AG09309 (cell line): Measurements from ENCODE around the gene CREB3L2.

Source experiments
- DNase-seq: peaks from one replicate; pipeline ENCODE4 v3.0.0-alpha.2; 2010; ENCODE audit warnings: low read depth
- H3K4me3 ChIP-seq: 2 replicates; pipeline ENCODE4 v1.5.1; 2011; ENCODE audit warnings: mild to moderate bottlenecking, low read depth, low read length, moderate library complexity; ENCODE audit not compliant: control insufficient read depth
- CTCF ChIP-seq: IDR thresholded peaks from 2 replicates; pipeline ENCODE4 v1.5.1; 2011; ENCODE audit warnings: mild to moderate bottlenecking, low read depth, low read length, inconsistent platforms; ENCODE audit not compliant: insufficient read depth, control insufficient read depth; ENCODE audit errors: missing control alignments

CREB3L2 gene

GRCh38 chr7:137870684-137871083, 131.2 kb downstream of the CREB3L2 start:
- no peak for DNase-seq
- TF ChIP-seq CTCF: no peak
- no peak overlapping the region for H3K4me3 ChIP-seq

- H3K4me3 ChIP-seq: no peak overlapping the region
- DNase-seq: no peak
- TF ChIP-seq CTCF: no peak
Measured at GRCh38 chr7:137870078-137870477, 131.8 kb downstream of the CREB3L2 start.

GRCh38 chr7:137869260-137869659, 132.6 kb downstream of the CREB3L2 start:
- H3K4me3 ChIP-seq: no peak overlapping the region
- no peak for TF ChIP-seq CTCF
- DNase-seq: no peak

GRCh38 chr7:137867289-137867688, 134.6 kb downstream of the CREB3L2 start:
- no peak for DNase-seq
- no peak overlapping the region for H3K4me3 ChIP-seq
- no peak for TF ChIP-seq CTCF

- H3K4me3 ChIP-seq: no peak overlapping the region
- DNase-seq: no peak
- TF ChIP-seq CTCF: no peak
Measured at GRCh38 chr7:137865764-137866163, 136.1 kb downstream of the CREB3L2 start.

- no peak overlapping the region for H3K4me3 ChIP-seq
- TF ChIP-seq CTCF: no peak
- DNase-seq: no peak
Measured at GRCh38 chr7:137862964-137863363, 138.9 kb downstream of the CREB3L2 start.

GRCh38 chr7:137862358-137862757, 139.5 kb downstream of the CREB3L2 start:
- no peak overlapping the region for H3K4me3 ChIP-seq
- DNase-seq: no peak
- no peak for TF ChIP-seq CTCF
